GM18498 (cell line): Measurements from ENCODE around the gene C6orf89.

Experiments
- ATAC-seq: cut with Tn5 transposase; IDR thresholded peaks from one replicate; pipeline ENCODE4 v1.9.1; 2021; ENCODE audit warnings: mild to moderate bottlenecking, moderate library complexity; ENCODE audit not compliant: unreplicated experiment

Gene C6orf89

GRCh38 chr6:36851626-36852025, 34.1 kb upstream of the C6orf89 start:
- ATAC-seq, result no peak

GRCh38 chr6:36852481-36853147, 33.1 kb upstream of the C6orf89 start:
- no peak for ATAC-seq

- ATAC-seq, result no peak
Measured at GRCh38 chr6:36853325-36853724, 32.4 kb upstream of the C6orf89 start.

- no peak for ATAC-seq
Measured at GRCh38 chr6:36855750-36856149, 30.0 kb upstream of the C6orf89 start.

- no peak for ATAC-seq
Measured at GRCh38 chr6:36856277-36856676, 29.5 kb upstream of the C6orf89 start.

- no peak for ATAC-seq
Measured at GRCh38 chr6:36857325-36857724, 28.4 kb upstream of the C6orf89 start.

GRCh38 chr6:36858407-36858981, 27.3 kb upstream of the C6orf89 start:
- no peak for ATAC-seq

GRCh38 chr6:36860126-36860525, 25.6 kb upstream of the C6orf89 start:
- ATAC-seq, result no peak

- no peak for ATAC-seq
Measured at GRCh38 chr6:36862164-36862847, 23.4 kb upstream of the C6orf89 start.

GRCh38 chr6:36862848-36863382, 22.8 kb upstream of the C6orf89 start:
- ATAC-seq, result no peak

GRCh38 chr6:36863670-36864540, 21.8 kb upstream of the C6orf89 start:
- no peak for ATAC-seq

- no peak for ATAC-seq
Measured at GRCh38 chr6:36865835-36866234, 19.9 kb upstream of the C6orf89 start.

- ATAC-seq, result no peak
Measured at GRCh38 chr6:36867471-36868224, 18.1 kb upstream of the C6orf89 start.

GRCh38 chr6:36871686-36872085, 14.1 kb upstream of the C6orf89 start:
- no peak for ATAC-seq

- no peak for ATAC-seq
Measured at GRCh38 chr6:36873115-36873514, 12.6 kb upstream of the C6orf89 start.

GRCh38 chr6:36873612-36874442, 11.9 kb upstream of the C6orf89 start:
- no peak for ATAC-seq

GRCh38 chr6:36874443-36875249, 11.1 kb upstream of the C6orf89 start, which contains the start of gene PPIL1:
Gene PPIL1 (minus strand): TSS chr6:36874803. CDS start chr6:36874772, 31 bp downstream.
- ATAC-seq, result peak; percentile 82

GRCh38 chr6:36875250-36875633, 10.5 kb upstream of the C6orf89 start:
- ATAC-seq, result no peak

GRCh38 chr6:36884610-36885009, 1.1 kb upstream of the C6orf89 start:
- ATAC-seq, result no peak
